ENCODE results near the gene AHRR.

The AHRR gene

GRCh38 chr5:428754-429452 lies 107.4 kb downstream of the AHRR start:
- Histone ChIP-seq H3K27ac (no peak overlapping the region), H3K4me3 (no peak overlapping the region)
- TF ChIP-seq, protein P1, sequence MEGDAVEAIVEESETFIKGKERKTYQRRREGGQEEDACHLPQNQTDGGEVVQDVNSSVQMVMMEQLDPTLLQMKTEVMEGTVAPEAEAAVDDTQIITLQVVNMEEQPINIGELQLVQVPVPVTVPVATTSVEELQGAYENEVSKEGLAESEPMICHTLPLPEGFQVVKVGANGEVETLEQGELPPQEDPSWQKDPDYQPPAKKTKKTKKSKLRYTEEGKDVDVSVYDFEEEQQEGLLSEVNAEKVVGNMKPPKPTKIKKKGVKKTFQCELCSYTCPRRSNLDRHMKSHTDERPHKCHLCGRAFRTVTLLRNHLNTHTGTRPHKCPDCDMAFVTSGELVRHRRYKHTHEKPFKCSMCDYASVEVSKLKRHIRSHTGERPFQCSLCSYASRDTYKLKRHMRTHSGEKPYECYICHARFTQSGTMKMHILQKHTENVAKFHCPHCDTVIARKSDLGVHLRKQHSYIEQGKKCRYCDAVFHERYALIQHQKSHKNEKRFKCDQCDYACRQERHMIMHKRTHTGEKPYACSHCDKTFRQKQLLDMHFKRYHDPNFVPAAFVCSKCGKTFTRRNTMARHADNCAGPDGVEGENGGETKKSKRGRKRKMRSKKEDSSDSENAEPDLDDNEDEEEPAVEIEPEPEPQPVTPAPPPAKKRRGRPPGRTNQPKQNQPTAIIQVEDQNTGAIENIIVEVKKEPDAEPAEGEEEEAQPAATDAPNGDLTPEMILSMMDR (IDR thresholded peaks at IDR 0.05): no peak
- DNase-seq (ENCODE audit: low spot score): no peak

DNA sequence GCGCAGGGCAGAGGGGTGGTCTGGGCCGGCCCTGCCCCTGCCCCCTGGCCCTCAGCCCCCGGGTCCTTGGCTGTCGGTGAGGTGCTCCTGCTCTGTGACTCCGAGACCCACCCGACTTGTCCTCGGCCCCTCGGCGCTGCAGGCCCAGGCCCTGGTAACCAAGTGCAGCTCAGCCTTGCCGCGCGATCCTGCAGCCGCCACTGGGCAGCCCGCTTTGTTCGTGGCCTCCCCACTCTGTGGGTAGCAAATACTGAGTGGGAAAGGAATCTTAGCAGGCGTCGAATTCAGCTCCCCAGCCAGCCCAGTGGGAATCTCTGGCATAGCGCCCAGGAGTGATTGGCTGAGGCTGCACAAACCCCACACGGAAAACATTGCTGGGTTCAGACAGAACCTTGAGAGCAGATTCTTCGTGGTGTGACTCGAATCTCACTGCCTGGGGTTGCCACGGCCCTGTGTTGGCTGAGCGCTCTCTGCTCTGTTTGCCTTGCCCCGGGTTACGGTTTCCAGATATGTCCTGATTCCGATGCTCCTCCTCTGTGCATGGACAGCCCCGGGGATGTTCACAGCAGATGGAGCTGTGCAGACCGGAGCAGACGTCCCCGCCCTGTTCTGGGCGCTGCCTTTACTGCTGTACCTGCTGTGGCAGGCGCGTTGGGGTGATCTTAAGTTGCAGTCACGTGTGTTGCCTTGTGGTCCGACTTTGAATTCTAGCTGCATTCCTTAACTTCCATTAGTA lies 108.1 kb downstream of the AHRR start:
- TF ChIP-seq, protein P1 (IDR thresholded peaks at IDR 0.05): no peak
- no peak for DNase-seq (ENCODE audit: low spot score)
- no peak overlapping the region for H3K4me3 ChIP-seq
- no peak overlapping the region for H3K27ac ChIP-seq

DNA sequence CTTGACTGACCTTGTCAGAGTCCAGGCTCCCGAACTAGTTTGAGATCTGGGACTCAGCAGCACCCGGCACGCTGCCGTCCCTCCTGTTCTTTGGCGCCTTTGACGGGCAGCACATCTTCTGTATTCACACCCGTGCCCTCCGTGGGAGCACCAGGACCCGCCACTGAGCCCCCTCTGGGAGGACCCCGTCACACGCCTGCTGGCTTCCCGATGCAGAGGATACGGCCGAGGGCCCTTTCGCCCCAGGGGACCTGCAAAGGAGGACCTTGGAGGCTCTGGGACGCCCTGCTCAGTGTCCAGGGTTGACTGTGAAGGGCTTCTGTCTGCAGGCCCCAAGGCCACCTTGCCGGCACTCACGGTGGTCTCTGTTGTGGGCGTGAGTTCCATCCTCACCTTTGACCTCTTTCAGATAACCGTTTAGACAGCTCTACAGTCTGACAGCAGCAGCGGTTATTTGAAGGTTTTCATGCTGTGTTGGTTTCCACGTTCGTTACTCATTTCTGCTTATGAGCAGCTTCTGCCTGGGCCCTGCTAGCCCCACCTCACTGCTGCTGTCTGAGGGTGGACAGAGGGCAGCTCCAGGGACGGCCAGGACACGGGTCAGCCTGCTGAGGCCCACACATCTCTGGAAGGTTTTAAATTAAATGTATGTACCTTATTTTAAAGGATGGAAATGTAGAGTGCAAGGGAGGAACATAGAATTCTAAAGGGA lies 108.9 kb downstream of the AHRR start:
- no peak for DNase-seq (ENCODE audit: low spot score)
- Histone ChIP-seq H3K4me3 (no peak overlapping the region), H3K27ac (no peak overlapping the region)
- TF ChIP-seq, protein P1 (IDR thresholded peaks at IDR 0.05): no peak

- H3K27ac ChIP-seq: no peak overlapping the region
- TF ChIP-seq, protein P1 (IDR thresholded peaks at IDR 0.05): peak; percentile 46
- peak; percentile 71 for DNase-seq (ENCODE audit: low spot score)
- no peak overlapping the region for H3K4me3 ChIP-seq
These were observed 109.6 kb downstream of the AHRR start for GRCh38 chr5:431001-431710.

GRCh38 chr5:431711-432050 lies 110.2 kb downstream of the AHRR start:
- H3K4me3 ChIP-seq: no peak overlapping the region
- H3K27ac ChIP-seq: no peak overlapping the region
- TF ChIP-seq, protein P1 (IDR thresholded peaks at IDR 0.05): no peak
- no peak for DNase-seq (ENCODE audit: low spot score)

GRCh38 chr5:432201-432927 lies 110.8 kb downstream of the AHRR start:
- TF ChIP-seq, protein P1 (IDR thresholded peaks at IDR 0.05): no peak
- no peak overlapping the region for H3K4me3 ChIP-seq
- H3K27ac ChIP-seq: no peak overlapping the region
- DNase-seq (ENCODE audit: low spot score): no peak
